Stimulated activated memory B cell treated with anti-CD40 and anti-IgM and Interleukin-4, amounts not matched to agents 10 μg/mL and 1 μg/mL and 100 μg/mL, for 72 hours (primary cell): Measurements from ENCODE around the gene ZNF319.
"Not testable (repeated sequence)": the region's sequence is repeated elsewhere in the genome, so short reads cannot be mapped to it uniquely, and the experiment has no call there.

Experiments
- ATAC-seq: fragments of 150-1000 bp; cut with Tn5 transposase; 2 replicates; pipeline ENCODE4 v1.10.0; 2021
- H3K27ac Mint-ChIP-seq: one replicate; pipeline ENCODE4 v1.8.0; 2022; ENCODE audit warnings: mild to moderate bottlenecking, mixed read lengths
- H3K27me3 Mint-ChIP-seq: one replicate; pipeline ENCODE4 v1.8.0; 2022; ENCODE audit warnings: mixed read lengths
- H3K36me3 Mint-ChIP-seq: one replicate; pipeline ENCODE4 v1.8.0; 2022; ENCODE audit warnings: mixed read lengths
- H3K4me1 Mint-ChIP-seq: one replicate; pipeline ENCODE4 v1.8.0; 2022; ENCODE audit warnings: mixed read lengths
- H3K4me3 Mint-ChIP-seq: one replicate; pipeline ENCODE4 v1.8.0; 2022; ENCODE audit warnings: mild to moderate bottlenecking, moderate library complexity, mixed read lengths
- H3K9me3 Mint-ChIP-seq: one replicate; pipeline ENCODE4 v1.8.0; 2022; ENCODE audit warnings: mixed read lengths

The ZNF319 gene

DNA sequence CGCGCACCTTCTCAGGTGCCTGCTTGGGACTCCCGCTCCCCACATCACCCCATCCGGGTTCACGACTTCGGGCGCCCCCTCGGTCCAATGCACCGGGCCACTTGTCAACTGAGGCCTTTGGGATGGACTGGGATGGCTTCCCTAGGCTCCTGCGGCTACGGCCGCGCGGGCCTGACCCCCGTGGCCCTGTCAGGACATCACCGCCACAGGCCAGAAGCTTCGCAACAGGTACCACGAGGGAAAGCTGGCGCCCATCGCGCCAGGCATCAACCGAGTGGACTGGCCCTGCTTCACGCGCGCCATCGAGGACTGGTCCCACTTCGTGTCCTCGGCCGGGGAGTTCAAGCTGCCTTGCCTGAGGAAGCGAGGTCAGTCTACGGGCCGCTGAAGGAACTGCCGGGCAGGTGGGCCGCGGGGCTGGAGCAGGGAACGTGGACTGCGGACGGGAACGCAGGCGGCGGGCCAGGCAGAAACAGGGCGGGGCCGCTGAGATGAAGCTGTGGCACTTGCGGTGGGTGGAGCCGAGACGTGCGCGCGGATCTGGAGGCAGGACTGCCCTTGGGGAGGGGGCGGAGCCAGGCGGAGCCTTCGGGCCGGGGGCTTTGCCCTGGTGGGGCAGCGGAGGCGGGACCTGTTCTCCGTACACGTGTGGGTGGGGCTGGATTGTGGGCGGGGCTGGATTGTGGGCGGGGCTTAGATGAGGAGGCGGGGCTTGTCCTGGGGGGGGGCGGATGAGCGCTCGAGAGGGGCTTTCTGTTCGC lies 15.8 kb downstream of the ZNF319 start:
- Mint-ChIP-seq H3K4me3 (peak overlapping the region; percentile 84), H3K36me3 (no peaks in the 10 kb centered on the region), H3K4me1 (peaks cover 23% of the 10 kb centered on the region), H3K9me3 (no peaks in the 10 kb centered on the region), H3K27ac (peak overlapping the region; percentile 75), H3K27me3 (peaks cover 42% of the 10 kb centered on the region)
- ATAC-seq = peak; percentile 84

DNA sequence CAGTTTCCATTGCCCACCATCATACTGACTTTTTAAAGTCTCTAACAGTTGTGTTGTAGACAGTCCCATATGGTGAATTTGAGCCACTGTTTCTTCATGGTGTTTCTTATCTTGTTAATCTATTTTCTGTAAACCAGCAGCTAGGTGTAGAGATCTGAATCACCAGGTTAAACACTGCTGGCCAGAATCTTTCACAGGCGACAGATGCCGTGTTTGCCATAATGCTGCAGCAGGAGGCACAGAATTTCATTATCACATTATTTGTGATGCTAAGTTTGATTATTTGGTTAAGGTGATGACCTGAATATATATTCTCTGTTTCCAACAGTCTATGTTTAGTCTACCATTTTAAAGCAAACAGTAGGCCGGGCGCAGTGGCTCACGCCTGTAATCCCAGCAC lies 18.1 kb downstream of the ZNF319 start:
- no peaks in the 10 kb centered on the region for H3K9me3 Mint-ChIP-seq
- no peak overlapping the region for H3K27ac Mint-ChIP-seq
- no peak for ATAC-seq
- peaks cover 23% of the 10 kb centered on the region for H3K4me1 Mint-ChIP-seq
- H3K36me3 Mint-ChIP-seq = no peaks in the 10 kb centered on the region
- peaks cover 55% of the 10 kb centered on the region for H3K27me3 Mint-ChIP-seq
- no peak overlapping the region for H3K4me3 Mint-ChIP-seq

DNA sequence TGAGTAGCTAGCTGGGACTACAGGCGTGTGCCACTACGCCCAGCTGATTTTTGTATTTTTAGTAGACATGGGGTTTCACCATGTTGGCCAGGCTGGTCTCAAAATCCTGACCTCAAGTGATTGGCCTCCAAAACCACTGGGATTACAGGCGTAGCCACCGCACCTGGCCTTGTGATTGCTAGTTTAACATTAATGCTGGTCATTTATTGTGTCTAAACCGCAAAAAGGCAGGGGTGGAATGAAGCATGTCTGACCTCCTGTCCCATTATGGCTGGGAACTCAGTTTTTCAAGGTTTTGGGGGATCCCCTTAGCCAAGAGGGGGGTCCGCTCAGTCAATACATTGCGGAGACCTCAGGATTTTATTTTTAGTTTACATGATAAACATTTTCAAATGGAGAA lies 18.8 kb downstream of the ZNF319 start:
- Mint-ChIP-seq H3K27ac (no peak overlapping the region), H3K36me3 (no peaks in the 10 kb centered on the region), H3K27me3 (peaks cover 55% of the 10 kb centered on the region), H3K9me3 (no peaks in the 10 kb centered on the region), H3K4me3 (no peak overlapping the region), H3K4me1 (peaks cover 23% of the 10 kb centered on the region)
- ATAC-seq = no peak

DNA sequence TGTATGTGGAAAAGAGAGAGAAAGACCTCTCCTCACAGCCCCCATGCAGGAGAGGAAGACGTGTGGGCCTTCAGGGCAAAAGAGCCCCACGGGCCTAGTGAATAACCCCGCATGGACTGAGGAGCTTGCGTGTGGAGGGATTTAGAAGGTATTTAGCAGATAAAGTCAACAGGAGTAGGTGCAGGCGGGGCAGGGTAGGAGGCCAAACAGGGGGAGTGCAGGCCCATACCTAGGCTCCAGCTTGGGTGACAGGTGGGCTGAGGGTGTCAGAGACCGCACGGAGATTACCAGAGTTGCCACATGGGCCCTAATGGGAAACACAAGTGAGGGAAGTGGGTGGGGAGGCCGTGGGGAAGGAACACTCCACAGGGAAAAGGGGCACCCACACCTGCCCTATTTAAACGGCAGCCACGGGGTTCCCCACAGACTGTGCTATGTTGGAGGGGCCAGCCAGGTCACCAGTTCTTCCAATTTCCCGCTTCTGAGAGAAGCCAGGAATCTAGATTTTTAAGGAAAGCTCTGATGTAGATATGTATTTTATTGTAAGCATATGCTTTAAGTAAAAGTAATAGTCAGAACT lies 21.4 kb downstream of the ZNF319 start:
- peaks cover 37% of the 10 kb centered on the region for H3K27me3 Mint-ChIP-seq
- H3K9me3 Mint-ChIP-seq = no peaks in the 10 kb centered on the region
- no peak overlapping the region for H3K4me3 Mint-ChIP-seq
- H3K4me1 Mint-ChIP-seq = peaks cover 7% of the 10 kb centered on the region
- H3K36me3 Mint-ChIP-seq = no peaks in the 10 kb centered on the region
- H3K27ac Mint-ChIP-seq = no peak overlapping the region
- ATAC-seq = no peak

DNA sequence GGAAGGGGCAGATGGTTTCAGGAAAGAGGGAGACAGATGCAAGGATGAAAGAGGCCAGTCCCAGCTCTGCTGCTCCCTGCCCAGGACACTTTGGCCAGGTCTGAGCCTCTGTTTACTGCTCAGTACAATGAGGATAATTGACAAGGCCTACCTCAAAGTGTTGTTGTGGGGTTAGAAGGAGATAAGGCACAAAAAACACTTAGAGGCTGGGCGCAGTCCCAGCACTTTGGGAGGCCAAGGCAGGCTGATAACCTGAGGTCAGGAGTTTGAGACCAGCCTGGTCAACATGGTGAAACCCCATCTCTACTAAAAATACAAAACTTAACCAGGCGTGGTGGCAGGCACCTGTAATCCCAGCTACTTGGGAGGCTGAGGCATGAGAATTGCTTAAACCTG lies 22.4 kb downstream of the ZNF319 start:
- not testable (repeated sequence) for H3K9me3 Mint-ChIP-seq, H3K27ac Mint-ChIP-seq, ATAC-seq, H3K4me3 Mint-ChIP-seq, H3K4me1 Mint-ChIP-seq, H3K36me3 Mint-ChIP-seq
- H3K27me3 Mint-ChIP-seq = peaks cover 38% of the 10 kb centered on the region

DNA sequence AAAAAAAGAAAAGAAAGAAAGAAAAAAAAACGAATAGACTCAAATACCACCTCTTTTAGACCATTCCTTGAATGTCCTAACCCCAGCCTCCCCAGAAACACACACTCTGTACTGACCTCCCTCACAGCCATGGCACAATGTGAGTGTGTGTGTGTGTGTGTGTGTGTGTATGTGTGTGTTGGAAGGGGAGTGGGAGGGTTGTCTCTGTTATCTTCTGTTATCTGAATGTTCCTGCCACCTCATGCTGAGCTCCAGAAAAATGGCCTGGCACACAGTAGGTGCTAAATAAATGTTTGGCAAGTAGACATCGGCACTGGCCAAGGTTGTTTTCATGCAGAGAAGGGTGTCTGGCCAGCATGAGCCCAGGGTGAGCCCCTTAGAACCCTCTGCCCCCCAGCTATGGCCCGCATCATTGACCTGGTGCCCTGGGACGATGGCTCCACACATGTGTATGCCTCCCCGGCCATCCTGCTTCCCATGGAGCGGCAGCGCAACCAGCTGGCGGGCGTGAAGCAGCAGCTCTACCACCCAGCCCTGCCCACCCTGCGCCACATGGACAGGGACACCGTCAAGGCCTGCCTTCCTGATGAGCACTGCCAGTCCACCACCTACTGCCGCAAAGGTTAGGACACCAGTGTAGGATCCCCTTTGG lies 22.9 kb downstream of the ZNF319 start:
- ATAC-seq = no peak
- peaks cover 6% of the 10 kb centered on the region for H3K4me1 Mint-ChIP-seq
- no peaks in the 10 kb centered on the region for H3K9me3 Mint-ChIP-seq
- H3K27me3 Mint-ChIP-seq = peaks cover 43% of the 10 kb centered on the region
- no peak overlapping the region for H3K4me3 Mint-ChIP-seq
- no peak overlapping the region for H3K27ac Mint-ChIP-seq
- no peaks in the 10 kb centered on the region for H3K36me3 Mint-ChIP-seq

DNA sequence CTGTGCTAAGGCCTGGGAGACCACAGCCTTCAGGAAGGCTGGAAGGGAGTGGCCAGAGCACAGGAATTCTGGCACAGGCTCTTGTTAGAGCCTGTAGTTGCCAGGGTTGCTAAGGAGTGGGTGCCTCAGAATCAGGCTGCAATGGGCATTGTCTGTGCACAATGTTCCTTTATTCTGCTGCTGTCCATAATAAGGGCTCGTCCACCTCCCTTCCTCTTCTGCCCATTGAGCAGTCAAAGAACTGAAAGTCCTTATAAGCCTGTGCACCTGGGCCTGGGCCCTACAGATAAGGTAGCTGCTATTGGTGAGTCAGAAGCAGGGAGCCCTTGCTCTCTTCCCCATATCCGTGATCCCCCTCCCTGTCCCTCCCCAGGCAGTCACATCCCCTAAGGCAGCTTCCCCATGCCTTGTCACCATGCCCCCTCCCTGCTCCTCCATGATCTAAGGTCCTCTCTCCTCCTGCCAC lies 24.1 kb downstream of the ZNF319 start:
- Mint-ChIP-seq H3K27me3 (peaks cover 43% of the 10 kb centered on the region), H3K4me3 (no peak overlapping the region), H3K27ac (no peak overlapping the region), H3K4me1 (no peaks in the 10 kb centered on the region), H3K9me3 (no peaks in the 10 kb centered on the region), H3K36me3 (no peaks in the 10 kb centered on the region)
- no peak for ATAC-seq

DNA sequence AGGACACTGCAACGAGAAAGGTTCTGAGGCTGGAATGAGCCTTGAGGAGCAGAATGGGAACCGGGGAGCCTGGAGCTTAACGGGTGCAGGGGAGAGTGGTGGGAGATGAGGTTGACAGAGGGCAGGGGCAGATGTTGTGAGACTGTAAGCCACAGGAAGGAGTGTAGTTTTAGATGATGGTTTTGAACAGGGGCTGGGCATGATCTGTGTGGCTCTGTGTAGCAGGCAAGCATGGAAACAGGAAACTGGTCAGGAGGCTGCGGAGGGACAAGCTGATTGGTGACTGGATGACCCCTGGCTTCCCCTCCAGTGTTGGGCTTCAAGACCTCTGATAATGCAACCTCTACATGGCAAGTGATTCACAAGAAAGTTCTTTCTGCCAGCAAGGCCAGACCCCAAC lies 28.2 kb downstream of the ZNF319 start:
- no peaks in the 10 kb centered on the region for H3K36me3 Mint-ChIP-seq
- H3K4me1 Mint-ChIP-seq = no peaks in the 10 kb centered on the region
- H3K27ac Mint-ChIP-seq = no peak overlapping the region
- H3K27me3 Mint-ChIP-seq = peaks cover 39% of the 10 kb centered on the region
- ATAC-seq = no peak
- no peaks in the 10 kb centered on the region for H3K9me3 Mint-ChIP-seq
- no peak overlapping the region for H3K4me3 Mint-ChIP-seq

DNA sequence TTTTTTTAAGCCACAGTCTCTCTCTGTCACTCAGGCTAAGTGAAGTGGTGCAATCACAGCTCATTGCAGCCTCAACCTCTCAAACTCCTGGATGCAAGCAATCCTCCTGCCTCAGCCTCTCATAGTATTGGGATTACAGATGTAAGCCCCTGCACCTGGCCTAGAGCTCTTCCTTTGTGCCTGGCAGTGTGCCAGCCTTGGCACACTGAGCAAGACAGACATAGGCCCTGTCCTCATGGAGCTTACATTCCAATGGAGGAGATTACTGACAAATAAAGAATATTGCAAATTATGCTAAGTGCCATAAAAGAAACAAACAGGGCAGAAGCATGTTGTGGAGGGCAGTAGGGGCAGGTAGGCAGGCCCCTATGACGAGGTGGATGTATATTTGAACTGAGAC lies 28.6 kb downstream of the ZNF319 start:
- Mint-ChIP-seq H3K36me3 (no peaks in the 10 kb centered on the region), H3K27me3 (peaks cover 39% of the 10 kb centered on the region), H3K27ac (no peak overlapping the region), H3K9me3 (no peaks in the 10 kb centered on the region), H3K4me1 (no peaks in the 10 kb centered on the region), H3K4me3 (no peak overlapping the region)
- no peak for ATAC-seq

DNA sequence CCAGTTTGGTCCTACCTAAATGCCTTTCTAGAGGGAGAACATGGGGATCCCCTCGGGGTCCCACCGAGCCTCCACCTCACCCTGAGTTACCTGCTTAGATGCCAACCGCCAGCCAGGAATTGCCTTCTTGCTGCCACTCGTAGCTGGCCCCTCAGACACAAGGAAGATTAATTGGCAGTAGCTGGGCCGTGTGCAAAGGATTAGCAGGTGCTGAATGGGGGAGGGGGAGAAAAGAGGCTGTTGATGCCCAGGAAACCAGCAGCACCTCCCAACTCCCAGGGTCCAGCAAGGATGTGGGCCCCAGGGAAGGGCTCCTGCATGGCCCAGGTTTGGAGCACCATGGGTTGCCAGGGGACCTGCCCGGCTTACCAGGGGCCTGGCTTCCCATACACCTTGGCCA lies 29.5 kb downstream of the ZNF319 start, which contains the start of gene CNGB1:
CNGB1 (minus strand) TSS at position 159 of the 400 bp plus-strand sequence. CDS start 3,842 bp downstream, outside the sequence.
- Mint-ChIP-seq H3K9me3 (no peaks in the 10 kb centered on the region), H3K27ac (no peak within 1 kb of the TSS), H3K27me3 (peaks cover 39% of the 10 kb centered on the region), H3K4me1 (no peaks in the 10 kb centered on the region), H3K36me3 (no peaks in the 10 kb centered on the region), H3K4me3 (no peak within 1 kb of the TSS)
- no peak for ATAC-seq

DNA sequence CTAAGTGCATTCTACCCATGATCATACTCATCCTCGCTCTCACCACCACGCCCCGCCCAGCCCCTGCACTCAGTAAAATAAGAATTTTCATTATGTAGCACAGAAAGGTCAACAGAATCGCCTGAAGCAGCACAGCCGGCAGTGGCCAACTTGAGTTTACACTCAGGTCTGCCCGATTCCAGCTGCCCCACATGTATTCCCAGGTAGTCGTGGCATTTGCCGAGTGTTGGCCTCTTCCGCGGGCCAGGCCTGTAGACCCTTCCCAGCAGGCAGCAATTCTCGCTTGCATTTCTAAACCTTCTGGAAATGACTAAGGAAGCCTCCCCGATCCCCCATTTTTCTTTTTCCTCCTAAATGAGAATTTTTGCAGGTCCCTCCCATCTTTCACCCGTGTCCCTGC lies 30.2 kb downstream of the ZNF319 start:
- no peak overlapping the region for H3K4me3 Mint-ChIP-seq
- H3K27me3 Mint-ChIP-seq = peaks cover 39% of the 10 kb centered on the region
- no peaks in the 10 kb centered on the region for H3K4me1 Mint-ChIP-seq
- H3K9me3 Mint-ChIP-seq = no peaks in the 10 kb centered on the region
- H3K36me3 Mint-ChIP-seq = no peaks in the 10 kb centered on the region
- no peak for ATAC-seq
- no peak overlapping the region for H3K27ac Mint-ChIP-seq

DNA sequence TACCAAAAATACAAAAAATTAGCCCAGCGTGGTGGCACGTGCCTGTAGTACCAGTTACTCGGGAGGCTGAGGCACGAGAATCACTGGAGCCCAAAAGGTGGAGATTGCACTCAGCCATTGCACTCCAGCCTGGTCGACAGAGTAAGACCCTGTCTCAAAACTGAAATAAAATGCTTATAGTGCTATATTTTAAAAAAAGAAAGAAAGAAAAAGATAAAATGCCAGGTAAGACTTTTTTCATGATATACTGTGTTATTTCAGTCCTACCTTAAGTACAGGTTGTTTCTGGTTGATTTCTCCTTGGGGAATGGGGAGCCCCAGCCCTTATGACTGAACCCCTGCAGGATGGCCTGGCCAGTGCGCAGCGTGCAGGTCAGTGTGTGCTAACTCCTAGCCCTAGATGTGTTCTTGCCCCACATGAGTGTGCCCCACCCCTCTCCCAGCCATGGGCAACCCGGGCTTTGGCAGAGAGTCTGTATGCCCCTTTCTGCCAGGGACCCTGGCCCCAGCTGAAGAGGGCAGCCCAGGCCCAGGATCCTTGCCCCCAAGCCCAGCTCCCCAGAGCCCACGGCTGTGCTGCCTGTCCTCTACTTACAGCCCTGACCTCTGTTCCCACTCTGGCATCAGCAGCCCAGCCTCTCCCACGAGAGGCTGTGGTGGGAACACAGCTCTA lies 30.9 kb downstream of the ZNF319 start:
- Mint-ChIP-seq H3K4me3 (no peak overlapping the region), H3K27ac (no peak overlapping the region), H3K36me3 (no peaks in the 10 kb centered on the region), H3K9me3 (peaks cover 2% of the 10 kb centered on the region), H3K27me3 (peaks cover 39% of the 10 kb centered on the region), H3K4me1 (no peaks in the 10 kb centered on the region)
- peak; percentile 18 for ATAC-seq

DNA sequence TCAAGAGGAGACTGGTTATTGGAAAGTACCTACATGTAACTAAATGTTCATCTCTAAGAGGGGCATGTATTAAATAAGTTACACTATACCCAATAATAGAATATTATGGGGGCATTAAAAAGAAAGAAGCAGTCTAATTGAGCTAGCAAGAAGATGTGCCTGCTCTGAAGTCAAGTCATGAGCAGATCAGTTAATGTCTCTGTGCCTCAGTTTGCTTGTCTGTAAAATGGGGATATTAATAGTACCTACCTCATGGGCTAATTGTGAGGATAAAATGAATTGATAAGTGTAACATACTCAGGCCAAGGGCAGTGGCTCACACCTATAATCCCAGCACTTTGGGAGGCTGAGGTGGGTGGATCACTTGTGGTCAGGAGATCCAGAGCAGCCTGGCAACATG lies 32.6 kb downstream of the ZNF319 start:
- peaks cover 2% of the 10 kb centered on the region for H3K9me3 Mint-ChIP-seq
- H3K27me3 Mint-ChIP-seq = peaks cover 40% of the 10 kb centered on the region
- H3K36me3 Mint-ChIP-seq = no peaks in the 10 kb centered on the region
- no peaks in the 10 kb centered on the region for H3K4me1 Mint-ChIP-seq
- ATAC-seq = no peak
- no peak overlapping the region for H3K27ac Mint-ChIP-seq
- no peak overlapping the region for H3K4me3 Mint-ChIP-seq

DNA sequence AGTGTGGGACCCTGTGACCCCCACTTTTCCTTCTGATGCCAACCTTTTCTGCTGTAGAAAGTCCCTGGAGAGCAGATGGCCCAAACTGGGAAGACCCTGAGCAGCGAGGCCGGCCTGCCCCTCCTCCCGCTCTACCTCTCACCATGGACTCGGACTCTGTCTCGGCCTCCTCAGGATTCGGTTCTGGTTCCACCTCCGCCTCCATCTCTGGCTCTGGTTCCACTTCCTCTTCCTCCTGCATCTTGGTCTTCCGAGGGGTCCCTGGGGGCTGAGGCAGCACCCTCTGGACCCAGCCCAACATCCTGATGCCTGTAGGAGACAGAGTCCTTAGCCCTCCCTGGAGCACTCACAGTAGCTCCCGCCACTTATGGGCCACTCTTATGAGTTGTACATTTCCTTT lies 33.5 kb downstream of the ZNF319 start:
- ATAC-seq = no peak
- no peak overlapping the region for H3K4me3 Mint-ChIP-seq
- no peak overlapping the region for H3K27ac Mint-ChIP-seq
- peaks cover 40% of the 10 kb centered on the region for H3K27me3 Mint-ChIP-seq
- H3K4me1 Mint-ChIP-seq = no peaks in the 10 kb centered on the region
- H3K9me3 Mint-ChIP-seq = peaks cover 2% of the 10 kb centered on the region
- H3K36me3 Mint-ChIP-seq = no peaks in the 10 kb centered on the region

DNA sequence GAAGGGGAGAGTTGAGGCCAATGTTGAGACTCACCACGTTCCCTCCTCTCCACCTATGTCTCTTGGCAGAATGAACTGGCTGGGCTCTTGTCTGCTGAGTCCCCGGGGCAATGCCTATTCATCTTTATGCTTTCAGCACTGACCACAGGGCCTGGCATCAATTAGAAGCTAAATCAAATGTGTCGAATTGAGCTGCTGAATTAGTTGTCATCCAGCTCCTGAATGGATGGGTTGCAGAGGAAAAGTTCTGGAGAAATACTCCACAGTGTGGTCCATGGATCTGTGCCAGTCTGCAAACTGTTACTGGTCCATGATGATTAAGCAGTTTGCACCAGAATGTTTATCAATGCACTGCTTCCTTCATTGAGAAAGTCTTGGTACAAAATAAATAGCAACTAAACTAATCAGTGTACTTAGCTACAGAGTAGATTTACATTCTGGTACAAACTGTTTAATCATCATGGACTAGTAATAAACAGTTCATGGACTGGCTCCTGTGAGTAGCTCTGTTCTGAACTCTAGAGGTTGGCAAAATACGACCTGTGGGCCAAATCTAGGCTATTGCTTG lies 34.2 kb downstream of the ZNF319 start:
- no peaks in the 10 kb centered on the region for H3K36me3 Mint-ChIP-seq

More for the DNA sequence above, 34.2 kb downstream of the ZNF319 start:
- Mint-ChIP-seq H3K27me3 (peaks cover 40% of the 10 kb centered on the region), H3K4me3 (no peak overlapping the region), H3K9me3 (peaks cover 2% of the 10 kb centered on the region), H3K27ac (no peak overlapping the region), H3K4me1 (no peaks in the 10 kb centered on the region)
- no peak for ATAC-seq
